ENCODE measurements around the gene OR6C74. TPM values are rescaled to one million over a fixed set of nuclear protein-coding genes. Genes with fewer than 3 reads are reported as not detected.

Gene OR6C74
- total and polyA plus RNA-seq, 11 donors = not detected

DNA sequence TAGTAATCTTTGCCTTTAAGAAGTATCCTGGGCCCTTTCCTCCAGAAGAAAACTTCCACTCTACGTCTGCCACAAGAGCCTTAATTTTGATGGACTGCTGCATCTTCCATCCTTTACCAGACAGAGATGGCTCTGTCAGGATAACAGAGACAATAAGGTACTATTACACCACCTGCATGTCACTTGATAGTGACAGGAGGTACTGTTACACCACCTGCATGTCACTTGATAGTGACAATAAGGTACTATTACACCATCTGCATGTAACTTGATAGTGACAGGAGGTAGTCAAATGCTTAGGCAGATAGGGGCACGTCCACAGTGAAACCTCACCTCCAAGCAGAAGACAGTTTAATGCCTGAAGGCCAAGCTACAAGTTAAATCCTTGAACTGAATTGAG is 13.9 kb downstream of the OR6C74 start:
- Histone ChIP-seq H3K27ac (no peak overlapping the region), H3K9me3 (no peaks in the 10 kb centered on the region), H3K27me3 (no peaks in the 10 kb centered on the region), H3K36me3 (no peaks in the 10 kb centered on the region), H3K4me1 (no peaks in the 10 kb centered on the region), H3K4me3 (no peak overlapping the region)
- TF ChIP-seq CTCF (IDR thresholded peaks at IDR 0.05) (no peak), POLR2A (IDR thresholded peaks at IDR 0.05) (no peak)
- 48 to 62% (median 57%) methylated on average over 2 of the region's 2 CpGs for WGBS, 4 donors
- ATAC-seq (no peak), DNase-seq (no peak)
- intact Hi-C loops (cut with DNase I) = no loop called here

DNA sequence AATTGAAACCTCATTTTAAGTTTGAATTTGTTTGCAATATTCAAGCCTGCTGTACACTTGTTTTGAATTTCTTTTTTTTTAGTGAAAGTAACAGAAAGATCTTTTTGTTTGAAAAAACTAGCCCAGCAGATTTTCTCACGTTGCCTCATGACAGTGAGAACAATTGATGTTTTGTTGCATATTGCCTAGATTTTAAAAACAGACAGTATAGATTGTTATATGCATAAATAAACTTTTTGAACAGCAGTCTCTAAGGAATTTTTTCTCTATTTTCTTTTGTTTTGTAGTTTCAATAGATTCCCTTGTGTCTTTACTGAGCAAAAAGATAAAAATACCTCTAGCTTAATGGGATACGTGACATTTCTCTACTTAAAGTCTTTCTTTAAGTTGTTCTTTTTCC is 36.6 kb downstream of the OR6C74 start:
- Histone ChIP-seq H3K9me3 (peaks cover 0 to 6% (median 0%) of the 10 kb centered on the region in 12 donors), H3K4me3 (no peak overlapping the region), H3K36me3 (no peaks in the 10 kb centered on the region), H3K27me3 (peaks cover 0 to 3% (median 0%) of the 10 kb centered on the region in 9 donors), H3K27ac (no peak overlapping the region), H3K4me1 (no peaks in the 10 kb centered on the region)
- ATAC-seq = no peak
- DNase-seq = no peak
- 52 to 63% (median 58%) methylated on average over 2 of the region's 2 CpGs for WGBS, 4 donors
- TF ChIP-seq CTCF (IDR thresholded peaks at IDR 0.05) (no peak), POLR2A (IDR thresholded peaks at IDR 0.05) (no peak)
- intact Hi-C loops (cut with DNase I) = no loop called here

DNA sequence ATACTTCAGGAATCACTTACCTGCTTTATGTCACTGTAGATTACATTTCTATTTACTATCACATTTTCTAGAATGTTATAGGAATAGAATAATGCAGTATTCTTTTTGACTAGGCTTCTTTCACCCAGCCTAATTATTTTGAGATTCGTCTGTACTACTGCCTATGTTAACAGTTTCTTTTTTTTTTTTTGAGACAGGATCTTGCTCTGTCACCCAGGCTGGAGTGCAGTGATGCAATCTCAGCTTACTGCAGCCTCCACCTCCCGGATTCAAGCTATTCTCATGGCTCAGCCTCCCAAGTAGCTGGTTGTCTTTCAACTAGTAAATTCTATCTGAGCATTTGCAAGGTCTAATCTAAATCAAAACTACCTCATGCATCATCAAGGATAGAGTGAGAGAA is 45.6 kb downstream of the OR6C74 start:
- ATAC-seq = no peak
- no peaks in the 10 kb centered on the region for H3K36me3 ChIP-seq
- no peaks in the 10 kb centered on the region for H3K4me1 ChIP-seq
- no peak overlapping the region for H3K4me3 ChIP-seq
- peaks cover 0 to 2% (median 0%) of the 10 kb centered on the region in 9 donors for H3K27me3 ChIP-seq
- no peaks in the 10 kb centered on the region for H3K9me3 ChIP-seq
- intact Hi-C loops (cut with DNase I) = no loop called here
- H3K27ac ChIP-seq = no peak overlapping the region
- WGBS, 4 donors = 41 to 51% (median 42%) methylated on average over 2 of the region's 2 CpGs
- DNase-seq = no peak
- TF ChIP-seq CTCF (IDR thresholded peaks at IDR 0.05) (no peak), POLR2A (IDR thresholded peaks at IDR 0.05) (no peak)

Other genes with a start within 250 kb of the OR6C74 start
- gene NEUROD4, start 224.6 kb upstream of the OR6C74 start, total RNA-seq = not detected
- gene NEUROD4, start 224.6 kb upstream of the OR6C74 start, polyA plus RNA-seq = not detected
- not detected for gene OR9K2, start 118.2 kb upstream of the OR6C74 start, total RNA-seq
- gene OR9K2, start 118.2 kb upstream of the OR6C74 start, polyA plus RNA-seq = not detected
- gene OR10A7, start 23.6 kb upstream of the OR6C74 start, total RNA-seq = not detected
- gene OR10A7, start 23.6 kb upstream of the OR6C74 start, polyA plus RNA-seq = not detected
- not detected for gene OR6C6, start 52.0 kb downstream of the OR6C74 start, total RNA-seq
- not detected for gene OR6C6, start 52.0 kb downstream of the OR6C74 start, polyA plus RNA-seq
- gene OR6C1, start 69.7 kb downstream of the OR6C74 start, total RNA-seq = not detected
- gene OR6C1, start 69.7 kb downstream of the OR6C74 start, polyA plus RNA-seq = not detected
- not detected for gene OR6C3, start 86.1 kb downstream of the OR6C74 start, total RNA-seq
- gene OR6C3, start 86.1 kb downstream of the OR6C74 start, polyA plus RNA-seq = not detected
- gene OR6C75, start 118.4 kb downstream of the OR6C74 start, total RNA-seq = not detected
- not detected for gene OR6C75, start 118.4 kb downstream of the OR6C74 start, polyA plus RNA-seq
- not detected for gene OR6C65, start 155.9 kb downstream of the OR6C74 start, total RNA-seq
- not detected for gene OR6C65, start 155.9 kb downstream of the OR6C74 start, polyA plus RNA-seq
- not detected for gene OR6C76, start 181.6 kb downstream of the OR6C74 start, total RNA-seq
- not detected for gene OR6C76, start 181.6 kb downstream of the OR6C74 start, polyA plus RNA-seq
- not detected for gene OR6C2, start 199.5 kb downstream of the OR6C74 start, total RNA-seq
- not detected for gene OR6C2, start 199.5 kb downstream of the OR6C74 start, polyA plus RNA-seq
- gene OR6C70, start 225.5 kb downstream of the OR6C74 start, total RNA-seq = not detected
- gene OR6C70, start 225.5 kb downstream of the OR6C74 start, polyA plus RNA-seq = not detected
- gene OR6C68, start 247.8 kb downstream of the OR6C74 start, total RNA-seq = not detected
- gene OR6C68, start 247.8 kb downstream of the OR6C74 start, polyA plus RNA-seq = not detected

All from heart left ventricle (tissue), 16 donors.